CD4-positive, CD25-positive, alpha-beta regulatory T cell (primary cell): ENCODE results near the gene METTL5. TPM values are rescaled to one million over a fixed set of nuclear protein-coding genes. Genes with fewer than 3 reads are reported as not detected.

Source experiments
- ATAC-seq, 2 donors: fragments of 150-1000 bp; cut with Tn5 transposase; one replicate each; pipeline ENCODE4 v1.10.0; 2021; ENCODE audit warnings: low read depth in 2 of 2, moderate number of reproducible peaks in 2 of 2, moderate library complexity in 1 of 2
- DNase-seq, 3 donors: peaks; one replicate each; pipeline versions ENCODE4 v3.0.0 to v3.0.0-alpha.2; 2012 to 2022; ENCODE audit warnings: mixed read lengths in 1 of 3
- H3K27ac ChIP-seq: one replicate; pipeline ENCODE4 v1.7.0; 2013; ENCODE audit warnings: mild to moderate bottlenecking, low read length; ENCODE audit not compliant: insufficient read depth, poor library complexity, severe bottlenecking
- H3K27me3 ChIP-seq: one replicate; pipeline ENCODE4 v1.7.0; 2013; ENCODE audit warnings: low read length; ENCODE audit not compliant: control insufficient read depth, insufficient read depth
- H3K36me3 ChIP-seq: one replicate; pipeline ENCODE4 v1.7.0; 2013; ENCODE audit warnings: mild to moderate bottlenecking, low read length, moderate library complexity; ENCODE audit not compliant: control insufficient read depth, insufficient read depth
- H3K4me1 ChIP-seq: 2 replicates; pipeline ENCODE4 v1.7.0; 2013; ENCODE audit warnings: mild to moderate bottlenecking, low read length; ENCODE audit not compliant: insufficient read depth, control insufficient read depth, poor library complexity, severe bottlenecking
- H3K4me3 ChIP-seq: one replicate; pipeline ENCODE4 v1.7.0; 2013; ENCODE audit warnings: low read depth, mild to moderate bottlenecking, low read length, moderate library complexity
- H3K9me3 ChIP-seq, 2 experiments: 1 replicate in 1 of 2; 2 replicates in 1 of 2; pipeline ENCODE4 v1.7.0; 2013; ENCODE audit warnings: low read length in 2 of 2, mild to moderate bottlenecking in 1 of 2, moderate library complexity in 1 of 2; ENCODE audit not compliant: control insufficient read depth in 2 of 2
- H3K27ac Mint-ChIP-seq, 3 donors: one replicate each; pipeline ENCODE4 v1.8.0; 2020 to 2022; ENCODE audit warnings: mild to moderate bottlenecking in 3 of 3, mixed read lengths in 3 of 3, moderate library complexity in 2 of 3
- H3K27me3 Mint-ChIP-seq: one replicate; pipeline ENCODE4 v1.8.0; 2022; ENCODE audit warnings: mild to moderate bottlenecking, mixed read lengths
- H3K36me3 Mint-ChIP-seq: one replicate; pipeline ENCODE4 v1.8.0; 2020; ENCODE audit warnings: mixed read lengths
- H3K4me1 Mint-ChIP-seq, 4 donors: one replicate each; pipeline ENCODE4 v1.8.0; 2020 to 2022; ENCODE audit warnings: mixed read lengths in 4 of 4, mild to moderate bottlenecking in 1 of 4
- H3K4me3 Mint-ChIP-seq, 4 donors: one replicate each; pipeline ENCODE4 v1.8.0; 2020 to 2022; ENCODE audit warnings: mild to moderate bottlenecking in 4 of 4, mixed read lengths in 4 of 4, moderate library complexity in 3 of 4
- H3K9me3 Mint-ChIP-seq, 7 donors: one replicate each; pipeline ENCODE4 v1.8.0; 2020 to 2022; ENCODE audit warnings: mixed read lengths in 7 of 7, mild to moderate bottlenecking in 3 of 7, moderate library complexity in 2 of 7
- polyA plus RNA-seq, 4 donors: library from polyadenylated mRNA; unstranded; fragments of 300-500 nt; fragmentation: Illumina TruSeq; gene quantifications; one replicate each; pipeline ENCODE4 v1.2.3, GENCODE V29; 2021
- total RNA-seq: library from RNA; stranded (reverse); gene quantifications from one replicate; pipeline ENCODE4 v1.2.3, GENCODE V29; 2022

METTL5 gene
- total and polyA plus RNA-seq, 5 donors from 2014 or later = 26.7 to 142 (median 132) TPM

DNA sequence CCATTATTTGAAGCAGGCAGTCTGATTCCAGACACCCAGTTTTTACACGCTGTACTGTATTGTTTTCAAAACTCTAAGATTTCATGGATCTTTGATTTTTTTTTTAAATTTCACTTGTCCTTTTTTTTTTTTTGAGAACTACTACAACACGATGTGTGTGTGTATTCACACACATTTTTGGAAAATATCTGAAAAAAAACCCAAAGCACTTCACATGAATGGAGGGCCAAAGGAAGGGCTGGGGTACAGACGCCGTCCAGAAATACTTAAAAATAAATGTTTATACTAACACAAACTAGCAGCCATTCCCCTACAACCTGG lies 26.3 kb downstream of the METTL5 start:
- H3K27ac ChIP-seq = peak overlapping the region; percentile 93

DNA sequence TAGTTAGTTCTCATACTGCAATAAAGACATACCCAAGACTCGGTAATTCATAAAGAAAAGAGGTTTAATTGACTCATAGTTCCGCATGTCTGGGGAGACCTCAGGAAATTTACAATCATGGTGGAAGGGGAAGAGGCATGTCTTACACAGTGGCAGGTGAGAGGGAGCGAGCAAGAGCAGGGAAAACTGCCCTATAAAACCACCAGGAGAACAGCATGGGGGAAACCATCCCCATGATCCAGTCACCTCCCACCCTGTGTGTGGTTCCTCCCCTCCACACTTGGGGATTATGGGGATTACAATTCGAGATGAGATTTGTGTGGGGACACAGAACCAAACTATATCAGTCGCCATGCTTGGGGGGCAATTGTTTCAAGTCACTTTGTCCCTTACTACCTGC lies 27.1 kb downstream of the METTL5 start:
- DNase-seq = no peak
- H3K4me1 Mint-ChIP-seq = peaks cover 6 to 34% (median 20%) of the 10 kb centered on the region in 4 donors
- ATAC-seq = no peak
- Histone ChIP-seq H3K4me3 (no peak overlapping the region), H3K27me3 (peaks cover 4% of the 10 kb centered on the region), H3K4me1 (peaks cover 27% of the 10 kb centered on the region), H3K9me3 (no peaks in the 10 kb centered on the region), H3K27ac (no peak overlapping the region), H3K36me3 (peaks cover 10% of the 10 kb centered on the region)
- peaks cover 27% of the 10 kb centered on the region for H3K27me3 Mint-ChIP-seq
- H3K4me3 Mint-ChIP-seq = peak overlapping the region; percentile 78 to 96 (median 93)
- peaks cover 0 to 4% (median 0%) of the 10 kb centered on the region in 7 donors for H3K9me3 Mint-ChIP-seq
- peak overlapping the region in 2 of 3 donors; percentile 23 to 60 for H3K27ac Mint-ChIP-seq
- peaks cover 9% of the 10 kb centered on the region for H3K36me3 Mint-ChIP-seq

More for the DNA sequence above, 26.3 kb downstream of the METTL5 start:
- peak overlapping the region; percentile 90 to 96 (median 93) for H3K4me3 Mint-ChIP-seq
- Histone ChIP-seq H3K4me3 (peak overlapping the region; percentile 95), H3K36me3 (peaks cover 12% of the 10 kb centered on the region), H3K4me1 (peaks cover 33% of the 10 kb centered on the region), H3K9me3 (no peaks in the 10 kb centered on the region), H3K27me3 (peaks cover 4% of the 10 kb centered on the region)
- peaks cover 6 to 38% (median 22%) of the 10 kb centered on the region in 4 donors for H3K4me1 Mint-ChIP-seq
- H3K27me3 Mint-ChIP-seq = peaks cover 27% of the 10 kb centered on the region
- DNase-seq = no peak
- ATAC-seq = no peak
- H3K36me3 Mint-ChIP-seq = peaks cover 10% of the 10 kb centered on the region
- H3K9me3 Mint-ChIP-seq = peaks cover 0 to 4% (median 0%) of the 10 kb centered on the region in 7 donors
- peak overlapping the region; percentile 43 to 96 (median 91) for H3K27ac Mint-ChIP-seq

DNA sequence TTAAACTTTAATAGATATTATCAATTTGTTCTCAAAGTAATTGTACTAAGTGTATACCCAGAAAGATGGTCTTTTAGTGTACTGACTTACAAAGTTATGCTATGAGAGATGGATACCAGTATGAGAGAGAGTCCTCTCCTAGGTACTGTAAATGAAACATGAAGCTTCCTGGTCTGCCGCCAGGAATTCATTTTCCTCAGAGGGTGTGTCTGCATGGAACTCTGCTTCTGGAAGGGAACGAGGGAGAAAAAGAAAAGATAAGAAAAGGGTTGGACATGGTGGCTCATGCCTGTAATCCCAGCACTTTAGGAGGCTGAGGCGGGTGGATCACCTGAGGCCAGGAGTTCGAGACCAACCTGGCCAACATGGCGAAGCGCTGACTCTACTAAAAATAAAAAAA lies 28.3 kb downstream of the METTL5 start:
- Mint-ChIP-seq H3K4me3 (peak overlapping the region in 3 of 4 donors; percentile 61 to 92 (median 63)), H3K9me3 (peaks cover 0 to 4% (median 0%) of the 10 kb centered on the region in 7 donors), H3K27me3 (peaks cover 32% of the 10 kb centered on the region), H3K4me1 (peaks cover 6 to 25% (median 11%) of the 10 kb centered on the region in 4 donors), H3K36me3 (no peaks in the 10 kb centered on the region), H3K27ac (no peak overlapping the region)
- H3K36me3 ChIP-seq = no peaks in the 10 kb centered on the region
- ATAC-seq (no peak), DNase-seq (no peak)
- no peak overlapping the region for H3K27ac ChIP-seq
- H3K27me3 ChIP-seq = peaks cover 6% of the 10 kb centered on the region
- H3K4me1 ChIP-seq = peaks cover 16% of the 10 kb centered on the region
- H3K9me3 ChIP-seq = no peaks in the 10 kb centered on the region
- H3K4me3 ChIP-seq = no peak overlapping the region

DNA sequence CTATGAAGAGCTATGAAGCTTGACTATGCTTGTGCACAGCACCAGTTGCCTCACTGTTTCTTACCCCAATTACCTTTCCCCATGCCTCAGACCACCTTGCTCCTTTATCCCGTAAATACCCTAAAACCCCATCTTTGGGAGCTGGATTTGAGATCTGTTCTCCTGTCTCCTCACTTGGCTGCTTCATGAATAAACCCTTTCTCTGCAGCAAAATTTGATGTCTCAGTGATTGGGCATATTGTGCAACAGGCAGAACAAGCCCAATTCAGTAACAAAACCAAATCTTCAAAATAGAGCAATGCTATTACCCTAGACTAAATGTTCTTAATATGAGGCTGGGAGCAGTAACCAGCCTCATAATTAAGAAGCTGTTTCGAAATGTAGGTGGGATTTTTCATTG lies 29.5 kb downstream of the METTL5 start:
- Mint-ChIP-seq H3K27ac (no peak overlapping the region), H3K27me3 (peaks cover 42% of the 10 kb centered on the region), H3K36me3 (no peaks in the 10 kb centered on the region), H3K4me3 (peak overlapping the region in 2 of 4 donors; percentile 4 to 27), H3K4me1 (peaks cover 0 to 17% (median 7%) of the 10 kb centered on the region in 4 donors), H3K9me3 (peaks cover 0 to 4% (median 0%) of the 10 kb centered on the region in 7 donors)
- H3K27ac ChIP-seq = no peak overlapping the region
- no peak for ATAC-seq
- no peaks in the 10 kb centered on the region for H3K9me3 ChIP-seq
- peaks cover 7% of the 10 kb centered on the region for H3K27me3 ChIP-seq
- DNase-seq = no peak
- H3K36me3 ChIP-seq = no peaks in the 10 kb centered on the region
- H3K4me3 ChIP-seq = no peak overlapping the region
- peaks cover 11% of the 10 kb centered on the region for H3K4me1 ChIP-seq

DNA sequence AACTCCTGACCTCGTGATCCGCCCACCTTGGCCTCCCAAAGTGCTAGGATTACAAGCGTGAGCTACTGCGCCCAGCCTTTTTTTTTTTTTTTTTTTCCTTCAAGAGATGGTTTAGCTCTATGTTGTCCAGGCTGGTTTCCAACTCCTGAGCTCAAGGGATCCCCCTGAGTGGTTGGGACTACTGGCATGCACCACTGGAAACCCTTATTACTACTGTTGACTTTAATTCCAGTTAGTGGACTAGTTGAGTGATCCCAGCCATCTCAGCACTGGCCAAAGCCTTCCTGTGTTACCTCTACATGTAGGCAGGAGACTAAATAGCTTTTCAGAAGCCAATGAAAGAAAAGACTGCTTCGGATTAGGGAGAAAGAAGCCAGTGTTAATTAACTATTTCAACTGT lies 34.1 kb downstream of the METTL5 start:
- no peak overlapping the region for H3K27ac Mint-ChIP-seq
- H3K4me3 Mint-ChIP-seq = no peak overlapping the region
- ATAC-seq (no peak), DNase-seq (no peak)
- no peaks in the 10 kb centered on the region for H3K9me3 ChIP-seq
- H3K9me3 Mint-ChIP-seq = peaks cover 0 to 4% (median 0%) of the 10 kb centered on the region in 7 donors
- H3K4me1 Mint-ChIP-seq = peaks cover 0 to 7% (median 2%) of the 10 kb centered on the region in 4 donors
- H3K27ac ChIP-seq = no peak overlapping the region
- H3K4me3 ChIP-seq = no peak overlapping the region
- no peaks in the 10 kb centered on the region for H3K36me3 ChIP-seq
- H3K27me3 ChIP-seq = peaks cover 19% of the 10 kb centered on the region
- H3K36me3 Mint-ChIP-seq = no peaks in the 10 kb centered on the region
- peaks cover 61% of the 10 kb centered on the region for H3K27me3 Mint-ChIP-seq
- peaks cover 3% of the 10 kb centered on the region for H3K4me1 ChIP-seq

DNA sequence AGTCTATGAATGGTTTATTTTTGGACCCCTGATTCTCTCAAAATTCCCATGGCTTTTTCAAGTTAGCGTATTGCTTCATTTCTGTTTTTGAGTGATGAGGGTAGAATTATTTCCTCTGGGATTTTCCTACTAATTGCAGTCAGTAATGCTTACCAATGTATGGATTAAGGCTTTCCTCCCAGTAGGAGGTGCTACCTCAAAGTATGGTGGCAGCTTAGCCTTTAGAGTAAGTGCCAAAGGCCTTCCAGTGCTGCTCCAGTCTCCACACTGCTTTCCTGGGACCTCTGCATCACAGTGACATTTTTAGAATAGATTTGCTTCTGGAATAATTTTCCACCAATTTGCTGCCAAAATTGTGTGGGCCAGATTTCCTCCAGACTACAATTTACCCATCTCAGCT lies 42.2 kb downstream of the METTL5 start:
- H3K9me3 ChIP-seq = no peaks in the 10 kb centered on the region
- H3K27ac Mint-ChIP-seq = no peak overlapping the region

DNA sequence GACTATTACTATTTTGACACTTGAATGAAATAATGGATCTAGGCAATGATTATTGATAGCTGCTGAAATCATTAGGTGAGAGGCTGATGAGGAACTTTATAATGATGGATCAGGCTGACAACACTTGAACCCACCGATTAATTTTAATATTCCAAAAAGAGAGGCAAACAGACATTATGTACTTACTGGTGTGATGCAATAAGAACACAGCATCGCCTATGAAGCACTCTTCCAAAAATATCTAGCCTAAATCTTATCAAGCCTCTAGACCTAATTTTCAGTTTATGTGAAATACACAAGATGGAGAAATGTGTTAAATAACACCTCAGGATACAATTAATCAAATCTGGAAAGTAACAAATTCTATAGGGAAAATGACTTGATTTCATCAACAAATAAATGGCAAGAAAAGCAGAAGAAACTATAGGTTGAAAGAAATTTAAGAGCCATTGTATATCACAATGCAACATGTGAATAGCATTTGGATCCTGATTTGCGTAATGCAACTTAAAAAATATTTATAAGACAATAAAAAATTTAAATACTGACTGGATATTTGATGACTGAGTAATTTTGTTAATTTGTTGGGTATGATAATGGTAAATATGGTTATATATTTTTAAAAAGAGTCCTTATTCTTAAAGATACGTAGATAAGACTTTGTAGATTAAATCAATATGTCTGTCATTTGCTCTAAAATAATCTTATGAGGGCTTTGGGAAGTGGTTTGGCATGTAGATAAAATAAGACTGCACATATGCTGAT lies 43.3 kb downstream of the METTL5 start:
- Mint-ChIP-seq H3K27ac (no peak overlapping the region), H3K4me3 (no peak overlapping the region), H3K9me3 (no peaks in the 10 kb centered on the region), H3K4me1 (no peaks in the 10 kb centered on the region), H3K27me3 (peaks cover 20% of the 10 kb centered on the region), H3K36me3 (no peaks in the 10 kb centered on the region)
- DNase-seq (no peak), ATAC-seq (no peak)
- Histone ChIP-seq H3K4me3 (no peak overlapping the region), H3K36me3 (no peaks in the 10 kb centered on the region), H3K27ac (no peak overlapping the region), H3K4me1 (no peaks in the 10 kb centered on the region), H3K27me3 (no peaks in the 10 kb centered on the region), H3K9me3 (no peaks in the 10 kb centered on the region)

More for the DNA sequence above, 42.2 kb downstream of the METTL5 start:
- Mint-ChIP-seq H3K9me3 (no peaks in the 10 kb centered on the region), H3K4me1 (no peaks in the 10 kb centered on the region), H3K4me3 (no peak overlapping the region), H3K36me3 (no peaks in the 10 kb centered on the region), H3K27me3 (peaks cover 21% of the 10 kb centered on the region)
- H3K27ac ChIP-seq = no peak overlapping the region
- no peaks in the 10 kb centered on the region for H3K4me1 ChIP-seq
- ATAC-seq (no peak), DNase-seq (no peak)
- H3K4me3 ChIP-seq = no peak overlapping the region
- no peaks in the 10 kb centered on the region for H3K27me3 ChIP-seq
- no peaks in the 10 kb centered on the region for H3K36me3 ChIP-seq

DNA sequence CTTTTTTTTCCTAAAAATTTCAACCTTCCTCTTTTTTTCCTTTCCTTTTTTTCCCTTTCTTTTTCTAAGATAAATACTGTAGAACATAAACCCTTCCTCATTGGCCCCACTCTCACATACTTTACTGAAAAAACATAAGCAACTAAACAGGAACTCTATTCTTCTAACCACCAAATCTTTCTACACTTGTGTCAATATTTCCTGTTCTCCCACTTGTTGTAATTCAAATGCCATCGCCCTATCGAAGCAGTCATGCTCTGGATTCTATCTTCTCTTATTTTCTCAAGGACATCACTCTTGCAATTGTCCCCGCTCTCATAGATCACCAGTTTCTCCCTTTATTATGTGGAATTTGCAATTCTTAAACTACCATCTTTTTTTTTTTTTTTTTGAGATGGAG lies 46.3 kb downstream of the METTL5 start:
- Histone ChIP-seq H3K9me3 (no peaks in the 10 kb centered on the region), H3K27me3 (no peaks in the 10 kb centered on the region), H3K4me1 (no peaks in the 10 kb centered on the region), H3K4me3 (no peak overlapping the region), H3K27ac (no peak overlapping the region), H3K36me3 (no peaks in the 10 kb centered on the region)
- H3K36me3 Mint-ChIP-seq = no peaks in the 10 kb centered on the region
- no peaks in the 10 kb centered on the region for H3K9me3 Mint-ChIP-seq
- H3K27me3 Mint-ChIP-seq = peaks cover 20% of the 10 kb centered on the region
- ATAC-seq (no peak), DNase-seq (no peak)
- H3K4me3 Mint-ChIP-seq = no peak overlapping the region
- H3K4me1 Mint-ChIP-seq = no peaks in the 10 kb centered on the region
- H3K27ac Mint-ChIP-seq = no peak overlapping the region
